ENCODE data around the gene RHOV.

DNA sequence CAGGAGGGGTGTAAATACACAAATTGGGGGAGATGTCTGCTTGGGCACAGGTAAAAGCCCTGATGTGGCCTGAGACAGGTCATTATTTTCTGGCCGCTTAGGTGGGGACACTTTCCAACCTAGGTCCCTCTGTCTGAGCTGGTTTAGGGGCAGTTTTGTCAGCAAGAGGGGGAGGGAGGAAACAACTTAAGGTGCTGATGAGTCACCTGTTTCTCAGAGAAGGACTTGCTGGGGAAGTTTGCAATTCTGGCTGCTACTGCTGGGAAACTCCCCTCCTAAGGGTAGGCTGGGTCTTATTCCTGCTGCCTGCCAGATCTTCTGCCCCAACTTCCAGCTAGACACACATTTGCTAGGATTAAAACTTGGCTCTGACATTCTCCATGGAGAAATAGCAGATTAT, 4.8 kb upstream of the RHOV start:
- TF ChIP-seq POLR2A (IDR thresholded peaks at IDR 0.05; ENCODE audit: low read length), result no peak
- TF ChIP-seq GATA1 (IDR thresholded peaks at IDR 0.05; ENCODE audit: low read depth, low read length), result no peak
